H1 (cell line): ENCODE results near the gene FAF2. TPM values are rescaled to one million over a fixed set of nuclear protein-coding genes. Genes with fewer than 3 reads are reported as not detected.

ENCODE experiments used
- CREB1 ChIP-seq: IDR thresholded peaks from 2 replicates; pipeline ENCODE4 v1.6.1; 2012; ENCODE audit warnings: inconsistent platforms
- KDM4A ChIP-seq: IDR thresholded peaks from one replicate; pipeline ENCODE4 v1.7.1; 2012; ENCODE audit warnings: low read depth, mild to moderate bottlenecking, moderate library complexity, low read length, inconsistent platforms; ENCODE audit not compliant: severe bottlenecking
- RFX5 ChIP-seq: IDR thresholded peaks from 2 replicates; pipeline ENCODE4 v1.6.1; 2011; ENCODE audit warnings: low read depth, low read length, improper control_type of control experiment, borderline replicate concordance
- RNF2 ChIP-seq: fragments of 200-900, 300-1000 bp; sonication (generic); IDR thresholded peaks from 2 replicates; pipeline ENCODE4 v1.7.1; 2016; ENCODE audit warnings: borderline replicate concordance, low read depth, mild to moderate bottlenecking, antibody characterized with exemption, low read length; ENCODE audit not compliant: poor library complexity, severe bottlenecking; ENCODE audit errors: missing control alignments
- SIX5 ChIP-seq: IDR thresholded peaks from 2 replicates; pipeline ENCODE4 v1.6.1; 2011; ENCODE audit warnings: mild to moderate bottlenecking, low read depth, low read length
- SRF ChIP-seq: IDR thresholded peaks from 2 replicates; pipeline ENCODE4 v1.6.1; 2011; ENCODE audit warnings: mild to moderate bottlenecking, low read depth, low read length, moderate library complexity
- polyA plus RNA-seq, 7 experiments: library from polyadenylated mRNA; depleted of rRNA in 3 of 7; stranded (reverse) in 5 of 7; unstranded in 2 of 7; fragments of >200 nt in 5 of 7; fragments of 200-250 nt in 2 of 7; gene quantifications; 1 replicate in 5 of 7; 2 replicates in 1 of 7; 4 replicates in 1 of 7; pipeline versions ENCODE4 v1.2.1 to v1.2.3, GENCODE V29; 2011 to 2013; ENCODE audit warnings: missing spikeins in 2 of 7, mixed read lengths in 2 of 7
- total RNA-seq: library from RNA; stranded (reverse); fragmentation: NEBNext Ultra II Directional; extraction: Animal tissue kit (Norgen Biotek cat#: 25700); gene quantifications from 2 replicates; pipeline ENCODE4 v1.2.1, GENCODE V29; 2021

Gene FAF2
- total and polyA plus RNA-seq, 2 of the 8 experiments (the other 6 are each of a cell fraction or from before 2014, with no cell fraction given): 20.8 to 35.8 TPM

GRCh38 chr5:176446884-176447590, 1.1 kb upstream of the FAF2 start (continued):
- TF ChIP-seq RNF2: no peak
- TF ChIP-seq RFX5: no peak
- TF ChIP-seq CREB1: no peak
- no peak for TF ChIP-seq SIX5
- TF ChIP-seq SRF: no peak
- no peak for TF ChIP-seq KDM4A
- TF ChIP-seq, all 59 proteins: peak for 2
